Breast epithelium (tissue), 4 donors: ENCODE measurements around the gene NOVA2. TPM values are rescaled to one million over a fixed set of nuclear protein-coding genes. Genes with fewer than 3 reads are reported as not detected.

ENCODE experiments used
- DNase-seq, 2 donors: peaks; one replicate each; pipeline ENCODE4 v3.0.0-alpha.2; 2019; ENCODE audit warnings: low spot score in 2 of 2
- H3K27ac ChIP-seq, 2 donors: fragments of 200-600 bp; sonication (generic) in 1 of 2; one replicate each; pipeline ENCODE4 v1.5.1; 2016 to 2019; ENCODE audit warnings: mild to moderate bottlenecking in 1 of 2
- H3K27me3 ChIP-seq, 2 donors: fragments of 200-600 bp; sonication (generic) in 1 of 2; one replicate each; pipeline versions ENCODE4 v1.5.1 to v1.6.0; 2017 to 2019; ENCODE audit warnings: control low read depth in 1 of 2, mild to moderate bottlenecking in 1 of 2
- H3K36me3 ChIP-seq: fragments of 200-600 bp; one replicate; pipeline ENCODE4 v1.5.1; 2019
- H3K4me1 ChIP-seq, 2 donors: fragments of 200-600 bp; sonication (generic); one replicate each; pipeline ENCODE4 v1.5.1; 2016 to 2019; ENCODE audit warnings: control low read depth in 1 of 2
- H3K4me3 ChIP-seq, 3 donors: fragments of 200-600 bp; sonication (generic); 1 replicate in 2 of 3; 2 replicates in 1 of 3; pipeline ENCODE4 v1.5.1; 2016 to 2019; ENCODE audit warnings: mild to moderate bottlenecking in 3 of 3, moderate library complexity in 2 of 3
- H3K9me3 ChIP-seq, 2 donors: fragments of 200-600 bp; sonication (generic) in 1 of 2; one replicate each; pipeline ENCODE4 v1.5.1; 2016 to 2019; ENCODE audit warnings: control low read depth in 1 of 2
- POLR2A ChIP-seq: fragments of 450-650 bp; IDR thresholded peaks from one replicate; pipeline ENCODE4 v1.6.1; 2016; ENCODE audit warnings: antibody characterized with exemption, mild to moderate bottlenecking, moderate library complexity
- POLR2AphosphoS5 ChIP-seq, 3 donors: sonication (generic); formaldehyde crosslinking; IDR thresholded peaks; one replicate each; pipeline ENCODE4 v1.6.1; 2017; ENCODE audit warnings: antibody characterized with exemption in 3 of 3
- intact Hi-C: fragments of 100-400 bp; cut with DNase I; formaldehyde crosslinking; loops from one replicate; pipeline ENCODE4 v1.15.1; 2023; ENCODE audit warnings: low total_unique reads
- total RNA-seq, 3 donors: library from RNA; depleted of rRNA; stranded (reverse); fragments of >200 nt; gene quantifications; one replicate each; pipeline ENCODE4 v1.1.0, GENCODE V29; 2016
- TF ChIP-seq, protein P1 (sequence below), 3 donors: fragments of 450-650 bp; IDR thresholded peaks; one replicate each; pipeline ENCODE4 v1.5.1; 2016 to 2017; ENCODE audit warnings: antibody characterized with exemption in 3 of 3, mild to moderate bottlenecking in 3 of 3, moderate library complexity in 3 of 3

Gene NOVA2, protein sequence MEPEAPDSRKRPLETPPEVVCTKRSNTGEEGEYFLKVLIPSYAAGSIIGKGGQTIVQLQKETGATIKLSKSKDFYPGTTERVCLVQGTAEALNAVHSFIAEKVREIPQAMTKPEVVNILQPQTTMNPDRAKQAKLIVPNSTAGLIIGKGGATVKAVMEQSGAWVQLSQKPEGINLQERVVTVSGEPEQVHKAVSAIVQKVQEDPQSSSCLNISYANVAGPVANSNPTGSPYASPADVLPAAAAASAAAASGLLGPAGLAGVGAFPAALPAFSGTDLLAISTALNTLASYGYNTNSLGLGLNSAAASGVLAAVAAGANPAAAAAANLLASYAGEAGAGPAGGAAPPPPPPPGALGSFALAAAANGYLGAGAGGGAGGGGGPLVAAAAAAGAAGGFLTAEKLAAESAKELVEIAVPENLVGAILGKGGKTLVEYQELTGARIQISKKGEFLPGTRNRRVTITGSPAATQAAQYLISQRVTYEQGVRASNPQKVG
- total RNA-seq: 1 to 10 TPM in 2 of 3 donors, under 1 TPM in 1; 0.59 to 3.6 (median 1.1) TPM

DNA sequence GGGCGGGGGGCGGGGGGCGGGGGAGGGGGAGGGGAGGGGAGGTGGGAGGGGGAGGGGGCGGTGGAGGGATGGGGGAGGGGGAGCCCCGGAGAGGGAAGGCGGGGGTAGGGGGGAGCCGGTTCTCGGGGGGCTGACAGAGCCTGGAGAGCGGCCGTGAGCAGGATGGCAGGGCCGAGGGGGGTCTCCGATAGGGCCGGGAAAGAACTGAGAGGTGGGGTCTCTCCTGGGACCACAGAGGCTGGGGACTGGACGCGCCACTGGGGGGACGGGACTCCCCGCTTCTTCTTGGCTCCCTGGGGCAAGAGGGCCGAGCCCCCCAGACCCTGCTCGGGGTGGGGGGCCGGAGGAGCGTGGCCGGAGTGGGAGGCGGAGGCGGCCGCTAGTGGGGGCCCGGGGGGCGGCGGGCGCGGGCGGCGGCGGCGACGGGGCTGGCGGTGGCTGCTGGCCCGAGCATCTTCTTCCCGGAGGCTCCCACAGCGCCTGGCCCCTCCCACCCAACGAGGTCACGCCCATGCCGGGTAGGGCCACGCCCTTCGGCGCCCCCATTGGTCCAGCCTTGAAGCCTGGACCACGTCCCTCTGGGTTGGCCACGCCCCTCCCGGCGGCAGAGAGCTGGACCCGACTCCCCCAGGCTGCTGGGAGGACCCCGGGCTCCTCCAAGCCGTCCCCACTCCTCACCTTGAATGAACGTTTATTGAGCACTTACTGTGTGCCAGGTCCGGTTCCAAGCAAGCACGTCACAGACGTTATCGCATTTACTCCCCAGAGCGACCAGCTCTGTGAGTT, at the start of gene NOVA2:
TSS of gene NOVA2 (minus strand) at position 313 of the 786 bp plus-strand sequence. CDS start 514 bp downstream, outside the sequence.
- Histone ChIP-seq H3K9me3 (no peaks in the 10 kb centered on the region), H3K27ac (peak within 1 kb of the TSS in 1 of 2 donors; percentile 68), H3K4me1 (no peaks in the 10 kb centered on the region), H3K27me3 (peaks cover 3 to 54% of the 10 kb centered on the region in 2 donors), H3K4me3 (peak within 1 kb of the TSS; percentile 42 to 65 (median 42)), H3K36me3 (no peaks in the 10 kb centered on the region)
- TF ChIP-seq, protein P1, sequence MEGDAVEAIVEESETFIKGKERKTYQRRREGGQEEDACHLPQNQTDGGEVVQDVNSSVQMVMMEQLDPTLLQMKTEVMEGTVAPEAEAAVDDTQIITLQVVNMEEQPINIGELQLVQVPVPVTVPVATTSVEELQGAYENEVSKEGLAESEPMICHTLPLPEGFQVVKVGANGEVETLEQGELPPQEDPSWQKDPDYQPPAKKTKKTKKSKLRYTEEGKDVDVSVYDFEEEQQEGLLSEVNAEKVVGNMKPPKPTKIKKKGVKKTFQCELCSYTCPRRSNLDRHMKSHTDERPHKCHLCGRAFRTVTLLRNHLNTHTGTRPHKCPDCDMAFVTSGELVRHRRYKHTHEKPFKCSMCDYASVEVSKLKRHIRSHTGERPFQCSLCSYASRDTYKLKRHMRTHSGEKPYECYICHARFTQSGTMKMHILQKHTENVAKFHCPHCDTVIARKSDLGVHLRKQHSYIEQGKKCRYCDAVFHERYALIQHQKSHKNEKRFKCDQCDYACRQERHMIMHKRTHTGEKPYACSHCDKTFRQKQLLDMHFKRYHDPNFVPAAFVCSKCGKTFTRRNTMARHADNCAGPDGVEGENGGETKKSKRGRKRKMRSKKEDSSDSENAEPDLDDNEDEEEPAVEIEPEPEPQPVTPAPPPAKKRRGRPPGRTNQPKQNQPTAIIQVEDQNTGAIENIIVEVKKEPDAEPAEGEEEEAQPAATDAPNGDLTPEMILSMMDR (IDR thresholded peaks at IDR 0.05): no peak
- no peak for TF ChIP-seq POLR2A
- TF ChIP-seq POLR2AphosphoS5 (IDR thresholded peaks at IDR 0.05): no peak
- intact Hi-C loops: no loop called here
- peak in 1 of 2 donors; percentile 29 for DNase-seq

DNA sequence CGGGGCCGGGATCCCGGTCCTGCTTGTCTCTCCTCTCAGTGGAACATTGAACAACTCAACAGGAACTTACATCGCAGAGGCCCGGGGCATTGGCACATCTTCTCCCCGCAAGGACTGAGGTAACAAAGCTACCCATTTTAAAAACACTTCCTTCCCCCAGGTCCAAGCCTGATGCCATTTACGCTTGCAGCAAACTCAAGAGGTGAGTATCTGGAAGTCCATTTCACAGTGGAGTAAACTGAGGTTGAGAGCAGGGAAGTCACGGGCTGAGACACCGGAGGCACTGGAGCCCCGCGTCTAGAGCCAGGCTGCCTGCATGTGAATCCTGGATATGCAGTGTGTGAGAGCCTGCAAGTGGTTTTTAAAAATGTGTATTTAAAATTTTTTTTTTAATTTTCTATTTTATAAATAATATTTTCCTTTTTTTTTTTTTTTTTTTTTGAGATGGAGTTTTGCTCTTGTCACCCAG, 49.7 kb upstream of the NOVA2 start:
- no peak overlapping the region for H3K4me3 ChIP-seq
- DNase-seq: no peak
- no peaks in the 10 kb centered on the region for H3K36me3 ChIP-seq
- no peaks in the 10 kb centered on the region for H3K9me3 ChIP-seq
- no peaks in the 10 kb centered on the region for H3K4me1 ChIP-seq
- TF ChIP-seq POLR2A (no peak), POLR2AphosphoS5 (IDR thresholded peaks at IDR 0.05) (no peak)
- TF ChIP-seq, protein P1 (IDR thresholded peaks at IDR 0.05): no peak
- intact Hi-C loops: loop anchor here (10.0 kb wide), 1 partner anchor 51 kb away; no protein-coding TSS in a partner anchor
- H3K27ac ChIP-seq: no peak overlapping the region
- peaks cover 0 to 6% of the 10 kb centered on the region in 2 donors for H3K27me3 ChIP-seq

DNA sequence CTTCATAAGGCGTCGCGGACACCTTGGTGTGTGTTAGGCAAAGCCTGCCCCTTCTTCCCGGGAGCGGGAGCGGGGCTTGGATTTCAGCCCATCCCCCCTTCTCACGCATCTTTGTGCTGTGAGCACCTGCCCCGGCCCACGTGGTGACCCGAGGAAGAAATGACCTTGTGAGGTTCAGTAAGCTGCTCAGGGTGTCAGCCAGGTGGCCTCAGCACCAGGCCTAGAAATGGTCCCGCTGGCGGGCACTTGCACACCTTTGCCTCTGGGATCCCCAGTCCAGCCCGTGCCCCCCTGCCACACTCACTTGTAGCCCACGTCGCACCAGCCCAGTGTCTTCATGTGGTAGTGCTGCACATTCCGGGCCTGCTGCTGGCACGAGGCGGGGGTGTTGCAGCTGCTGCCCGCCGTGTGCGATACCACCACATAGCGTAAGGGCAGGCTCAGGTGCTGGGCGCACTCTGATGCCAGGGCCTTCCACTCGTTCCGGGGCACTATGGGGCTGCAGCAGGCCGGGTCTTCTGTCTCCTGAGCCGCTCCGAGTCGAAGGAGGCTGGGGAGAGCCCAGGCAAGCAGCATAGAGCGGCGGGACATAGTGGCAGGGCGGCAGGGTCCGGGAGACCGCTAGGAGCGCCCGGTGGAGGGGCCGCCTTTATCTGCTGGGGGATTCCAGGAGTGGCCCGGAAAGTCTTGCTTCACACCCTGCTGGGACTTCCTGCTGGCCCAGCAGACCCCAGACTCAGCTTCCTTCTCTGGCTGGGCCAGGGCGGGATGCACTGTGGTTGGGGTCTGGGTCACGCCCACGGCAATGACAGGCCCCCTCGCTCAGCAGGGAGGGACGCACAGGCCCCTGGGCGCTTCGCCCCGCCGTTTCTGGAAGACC, 49.0 kb upstream of the NOVA2 start, which contains the start of gene PGLYRP1:
TSS of gene PGLYRP1 (minus strand) at position 623 of the 880 bp plus-strand sequence. CDS start at position 591, 32 bp downstream.
- Histone ChIP-seq H3K4me1 (no peaks in the 10 kb centered on the region), H3K36me3 (no peaks in the 10 kb centered on the region), H3K27me3 (peaks cover 0 to 6% of the 10 kb centered on the region in 2 donors), H3K27ac (no peak within 1 kb of the TSS), H3K9me3 (no peaks in the 10 kb centered on the region), H3K4me3 (no peak within 1 kb of the TSS)
- no peak for DNase-seq
- intact Hi-C loops: loop anchor here (10.0 kb wide), 1 partner anchor 52 kb away; no protein-coding TSS in a partner anchor
- TF ChIP-seq POLR2A: no peak
- TF ChIP-seq, protein P1 (IDR thresholded peaks at IDR 0.05): no peak
- no peak for TF ChIP-seq POLR2AphosphoS5 (IDR thresholded peaks at IDR 0.05)

DNA sequence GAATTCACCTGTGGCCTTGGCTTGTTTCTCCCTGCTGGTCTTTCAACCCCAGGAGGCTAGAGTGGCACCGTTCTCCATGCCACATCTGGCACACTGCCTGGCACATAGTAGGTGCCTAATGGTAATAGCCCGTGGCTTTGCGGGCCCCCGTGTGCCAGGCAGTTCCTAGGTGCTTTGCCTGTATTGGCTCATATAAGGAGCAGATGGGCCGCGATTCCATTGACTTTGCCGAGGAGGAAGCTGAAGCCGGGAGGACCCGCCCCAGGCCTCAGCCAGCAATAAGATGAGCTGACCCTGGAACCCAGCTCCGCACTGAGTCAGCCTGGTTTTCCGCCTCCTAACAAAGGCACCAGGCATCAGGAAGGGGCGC, 48.4 kb upstream of the NOVA2 start:
- Histone ChIP-seq H3K9me3 (no peaks in the 10 kb centered on the region), H3K4me3 (no peak overlapping the region), H3K36me3 (no peaks in the 10 kb centered on the region), H3K4me1 (no peaks in the 10 kb centered on the region), H3K27me3 (peaks cover 0 to 6% of the 10 kb centered on the region in 2 donors), H3K27ac (no peak overlapping the region)
- DNase-seq: no peak
- no peak for TF ChIP-seq POLR2AphosphoS5 (IDR thresholded peaks at IDR 0.05)
- no peak for TF ChIP-seq POLR2A
- TF ChIP-seq, protein P1 (IDR thresholded peaks at IDR 0.05): no peak
- intact Hi-C loops: loop anchor here (10.0 kb wide), 1 partner anchor 53 kb away; no protein-coding TSS in a partner anchor
